AG04449 (cell line): Measurements from ENCODE around the gene APBA2.
A peak's percentile ranks its signal among the peaks of the same experiment; 100 is the strongest.

Experiments used
- CTCF ChIA-PET: fragments of 350-600 bp; formaldehyde crosslinking; extraction: SDS; loops from one replicate; lab custom pipeline; 2021; ENCODE audit warnings: antibody characterized with exemption; lab: Yijun Ruan, JAX
- POLR2A ChIA-PET: fragments of 400-600, 350-600 bp; formaldehyde crosslinking; extraction: SDS; loops from one replicate; lab custom pipeline; 2020; ENCODE audit warnings: antibody characterized with exemption, inconsistent platforms; lab: Yijun Ruan, JAX
- DNase-seq: peaks from one replicate; pipeline ENCODE4 v3.0.0-alpha.2; 2010; ENCODE audit warnings: low read depth, low spot score
- H3K4me3 ChIP-seq: 2 replicates; pipeline ENCODE4 v1.5.1; 2011; ENCODE audit warnings: low read depth, mild to moderate bottlenecking, control low read depth, low read length
- TF ChIP-seq, protein P1 (sequence below): IDR thresholded peaks from one replicate; pipeline ENCODE4 v1.5.1; 2011; ENCODE audit warnings: mild to moderate bottlenecking, moderate library complexity, low read length, control low read depth, inconsistent platforms; ENCODE audit not compliant: insufficient read depth; ENCODE audit errors: missing control alignments

The APBA2 gene

DNA sequence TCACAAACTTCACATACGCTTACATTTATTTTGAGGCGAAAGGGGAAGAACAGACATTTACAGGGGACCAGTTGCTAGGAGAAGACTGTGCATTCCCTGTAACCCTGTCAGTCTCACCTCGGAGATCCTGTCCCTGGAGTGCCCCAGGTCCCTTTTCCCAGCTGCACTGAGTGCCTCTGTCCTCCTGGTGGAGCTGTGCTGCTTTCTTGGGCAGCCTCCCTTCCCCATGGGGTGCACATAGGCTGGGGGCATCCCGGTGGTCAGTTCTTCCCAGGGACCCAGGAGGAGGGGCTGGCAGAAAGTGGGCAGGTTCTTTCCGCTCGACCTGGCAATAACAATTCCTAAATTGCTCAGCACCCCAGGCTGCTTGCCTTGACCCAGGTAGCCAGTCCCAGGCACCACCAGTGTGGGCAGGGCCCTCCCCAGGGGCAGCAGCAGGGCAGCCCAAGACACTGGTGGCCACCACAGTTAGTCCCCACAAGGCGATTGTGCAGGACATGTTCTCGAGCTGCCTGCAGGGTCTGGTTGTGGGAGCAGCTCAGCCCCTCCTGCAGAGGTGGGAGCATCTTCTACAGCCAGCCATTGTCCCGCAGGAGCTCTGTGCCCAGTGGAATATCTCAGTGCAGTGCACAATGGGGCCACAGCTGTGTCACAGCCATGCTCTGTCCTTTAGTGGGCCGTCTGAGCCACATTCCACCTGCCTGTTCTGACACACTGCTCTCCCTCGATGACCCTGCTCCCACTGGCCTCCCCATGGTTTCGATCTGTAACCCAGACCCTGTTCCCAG lies 36.3 kb downstream of the APBA2 start:
- CTCF ChIA-PET, result interaction anchor here (0.8 to 2.0 kb wide), 6 partner anchors 9 to 185 kb away, joined by 3 to 9 read pairs (median 3); no protein-coding TSS in a partner anchor
- no peak overlapping the region for H3K4me3 ChIP-seq
- DNase-seq, result no peak
- TF ChIP-seq, protein P1, sequence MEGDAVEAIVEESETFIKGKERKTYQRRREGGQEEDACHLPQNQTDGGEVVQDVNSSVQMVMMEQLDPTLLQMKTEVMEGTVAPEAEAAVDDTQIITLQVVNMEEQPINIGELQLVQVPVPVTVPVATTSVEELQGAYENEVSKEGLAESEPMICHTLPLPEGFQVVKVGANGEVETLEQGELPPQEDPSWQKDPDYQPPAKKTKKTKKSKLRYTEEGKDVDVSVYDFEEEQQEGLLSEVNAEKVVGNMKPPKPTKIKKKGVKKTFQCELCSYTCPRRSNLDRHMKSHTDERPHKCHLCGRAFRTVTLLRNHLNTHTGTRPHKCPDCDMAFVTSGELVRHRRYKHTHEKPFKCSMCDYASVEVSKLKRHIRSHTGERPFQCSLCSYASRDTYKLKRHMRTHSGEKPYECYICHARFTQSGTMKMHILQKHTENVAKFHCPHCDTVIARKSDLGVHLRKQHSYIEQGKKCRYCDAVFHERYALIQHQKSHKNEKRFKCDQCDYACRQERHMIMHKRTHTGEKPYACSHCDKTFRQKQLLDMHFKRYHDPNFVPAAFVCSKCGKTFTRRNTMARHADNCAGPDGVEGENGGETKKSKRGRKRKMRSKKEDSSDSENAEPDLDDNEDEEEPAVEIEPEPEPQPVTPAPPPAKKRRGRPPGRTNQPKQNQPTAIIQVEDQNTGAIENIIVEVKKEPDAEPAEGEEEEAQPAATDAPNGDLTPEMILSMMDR, result peak; percentile 12
- POLR2A ChIA-PET, result no interaction called here

DNA sequence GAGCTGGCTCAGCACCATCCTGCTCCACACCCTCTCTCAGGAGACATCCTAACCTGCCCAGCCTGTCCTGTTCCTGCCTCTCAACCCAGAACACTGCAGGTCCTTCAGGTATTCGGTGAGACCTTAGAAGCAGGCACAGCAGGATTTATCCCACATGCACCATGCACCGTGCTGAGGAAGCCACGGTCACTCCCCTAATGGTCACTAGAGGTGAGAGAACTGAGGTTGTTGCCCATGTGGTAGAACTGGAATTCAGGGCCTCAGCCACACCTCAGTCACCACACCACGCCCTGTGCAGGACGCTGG lies 36.9 kb downstream of the APBA2 start:
- no peak for DNase-seq
- H3K4me3 ChIP-seq, result no peak overlapping the region
- POLR2A ChIA-PET, result no interaction called here
- CTCF ChIA-PET, result interaction anchor here (1.0 to 1.6 kb wide), 2 partner anchors 39 to 180 kb away, joined by 3 to 4 read pairs; no protein-coding TSS in a partner anchor
- TF ChIP-seq, protein P1, result no peak

DNA sequence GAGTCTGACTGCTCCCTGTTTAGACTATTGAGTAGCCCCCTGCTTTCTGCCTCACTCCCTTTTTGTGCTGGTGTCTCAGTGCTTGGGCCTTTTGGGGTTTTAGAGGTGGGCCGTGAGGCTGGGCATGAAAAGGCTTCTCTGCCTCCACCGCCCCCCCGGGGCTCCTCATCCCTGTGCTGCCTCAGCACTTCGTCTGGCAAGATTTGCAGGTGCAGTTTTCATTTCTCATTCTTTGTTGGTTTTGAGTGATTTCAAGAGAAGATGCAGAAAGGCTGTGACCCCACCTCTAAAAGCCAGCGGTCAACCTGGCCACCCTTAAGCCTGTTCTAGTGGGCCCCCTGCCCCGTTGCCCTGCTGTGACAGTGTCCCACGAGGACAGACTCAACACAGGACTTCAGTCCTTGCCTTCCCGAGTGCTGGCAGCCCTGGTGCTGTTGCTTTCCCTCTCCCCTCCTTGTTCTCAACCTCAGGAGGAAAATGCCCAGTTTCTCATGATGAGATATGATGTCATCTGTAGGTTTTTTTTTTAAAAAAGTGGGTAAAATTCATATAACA lies 38.0 kb downstream of the APBA2 start:
- ChIA-PET CTCF (no interaction called here), POLR2A (no interaction called here)
- TF ChIP-seq, protein P1, result no peak
- DNase-seq, result no peak
- H3K4me3 ChIP-seq, result no peak overlapping the region

DNA sequence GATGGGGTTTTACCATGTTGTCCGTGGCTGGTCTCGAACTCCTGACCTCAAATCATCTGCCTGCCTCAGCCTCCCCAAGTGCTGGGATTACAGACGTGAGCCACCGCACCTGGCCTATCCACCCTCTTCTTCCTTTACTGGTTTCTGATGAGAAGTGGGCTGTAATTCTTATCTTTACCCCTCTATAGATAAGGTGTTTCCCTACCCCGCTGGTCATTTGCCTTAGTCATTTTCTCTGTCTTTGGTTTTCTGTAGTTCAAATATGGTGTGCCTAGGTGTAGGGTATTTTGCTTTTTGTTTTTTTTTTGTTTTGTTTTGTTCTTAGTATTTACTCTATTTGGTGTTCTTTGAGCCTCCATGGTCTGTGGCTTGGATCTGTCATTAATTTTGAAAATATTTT lies 41.3 kb downstream of the APBA2 start:
- ChIA-PET POLR2A (no interaction called here), CTCF (no interaction called here)
- no peak overlapping the region for H3K4me3 ChIP-seq
- no peak for DNase-seq
- TF ChIP-seq, protein P1, result no peak

DNA sequence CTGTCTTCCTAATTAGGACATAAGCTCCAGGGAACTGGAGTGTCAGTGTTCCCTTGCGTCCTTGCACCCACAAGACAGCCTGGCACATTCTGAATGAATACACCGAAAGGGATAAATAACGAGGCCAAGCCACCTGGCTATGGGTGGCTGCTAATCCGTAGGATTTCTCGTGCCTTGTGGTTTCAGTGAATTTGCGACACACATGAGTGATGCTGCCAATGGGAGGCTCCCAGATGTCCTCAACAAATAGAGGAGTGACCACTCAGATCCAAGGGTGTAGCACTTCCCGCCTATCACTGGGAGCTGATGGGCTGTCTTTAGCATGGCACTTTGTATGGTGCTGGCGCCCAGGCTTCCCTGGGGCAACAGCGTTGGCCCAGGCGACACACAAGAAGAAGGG lies 43.4 kb downstream of the APBA2 start:
- POLR2A ChIA-PET, result no interaction called here
- H3K4me3 ChIP-seq, result no peak overlapping the region
- TF ChIP-seq, protein P1, result no peak
- no peak for DNase-seq
- CTCF ChIA-PET, result interaction anchor here (1.1 kb wide), 1 partner anchor 173 kb away, joined by 4 read pairs; no protein-coding TSS in a partner anchor

DNA sequence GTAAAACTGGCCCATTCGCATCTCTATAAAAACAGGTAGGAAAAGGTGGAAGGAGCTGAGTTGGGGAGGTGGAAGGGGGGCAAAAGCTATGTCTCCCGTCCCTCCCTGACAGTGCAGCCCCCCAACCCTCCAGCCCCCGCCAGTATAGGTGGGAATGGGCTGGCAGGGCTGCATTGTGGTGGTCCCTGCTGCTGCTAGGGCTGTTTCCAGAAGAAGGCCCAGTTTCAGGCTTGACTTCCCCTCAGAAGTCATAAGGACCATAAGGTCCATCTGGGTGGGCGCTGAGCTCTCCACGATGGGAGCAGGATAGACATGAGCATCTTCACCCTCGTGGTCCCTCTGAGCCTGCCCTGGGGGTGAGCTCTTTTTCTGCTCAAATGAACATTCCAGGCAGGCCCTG lies 44.2 kb downstream of the APBA2 start:
- TF ChIP-seq, protein P1, result no peak
- POLR2A ChIA-PET, result no interaction called here
- DNase-seq, result no peak
- no peak overlapping the region for H3K4me3 ChIP-seq
- CTCF ChIA-PET, result interaction anchor here (1.1 kb wide), 1 partner anchor 172 kb away, joined by 4 read pairs; no protein-coding TSS in a partner anchor
